GF-D8 (cell line): ENCODE results near the gene ANKIB1.
"Not testable (repeated sequence)": the region's sequence is repeated elsewhere in the genome, so short reads cannot be mapped to it uniquely, and the experiment has no call there.

Source experiments
- DNase-seq: peaks from one replicate; lab custom pipeline; 2025; lab: John Stamatoyannopoulos, UW

ANKIB1 gene

GRCh38 chr7:92410162-92410561 is 164.4 kb downstream of the ANKIB1 start:
- not testable (repeated sequence) for DNase-seq

- DNase-seq = no peak
These were observed 167.0 kb downstream of the ANKIB1 start for GRCh38 chr7:92412745-92413144.

- no peak for DNase-seq
These were observed 167.8 kb downstream of the ANKIB1 start for GRCh38 chr7:92413550-92413949.

GRCh38 chr7:92415225-92415624 is 169.5 kb downstream of the ANKIB1 start:
- no peak for DNase-seq

GRCh38 chr7:92417913-92418312 is 172.1 kb downstream of the ANKIB1 start:
- DNase-seq = no peak

GRCh38 chr7:92421676-92422435 is 176.1 kb downstream of the ANKIB1 start:
- DNase-seq = peak; percentile 33

- DNase-seq = no peak
These were observed 177.2 kb downstream of the ANKIB1 start for GRCh38 chr7:92422926-92423325.

- no peak for DNase-seq
These were observed 177.9 kb downstream of the ANKIB1 start for GRCh38 chr7:92423710-92424131.

GRCh38 chr7:92425311-92425947 is 179.7 kb downstream of the ANKIB1 start:
- no peak for DNase-seq

- DNase-seq = no peak
These were observed 181.4 kb downstream of the ANKIB1 start for GRCh38 chr7:92427193-92427592.

GRCh38 chr7:92432299-92432946 is 186.6 kb downstream of the ANKIB1 start:
- DNase-seq = no peak

GRCh38 chr7:92433019-92433418 is 187.2 kb downstream of the ANKIB1 start:
- DNase-seq = no peak

GRCh38 chr7:92435542-92435941 is 189.8 kb downstream of the ANKIB1 start:
- no peak for DNase-seq

GRCh38 chr7:92436612-92437445 is 191.1 kb downstream of the ANKIB1 start:
- DNase-seq = no peak

- no peak for DNase-seq
These were observed 192.2 kb downstream of the ANKIB1 start for GRCh38 chr7:92437956-92438491.

GRCh38 chr7:92442720-92443119 is 196.9 kb downstream of the ANKIB1 start:
- DNase-seq = peak; percentile 45

GRCh38 chr7:92446869-92447344 is 201.1 kb downstream of the ANKIB1 start:
- DNase-seq = no peak

- peak; percentile 76 for DNase-seq
These were observed 201.8 kb downstream of the ANKIB1 start, which contains the start of gene GATAD1 for GRCh38 chr7:92447345-92448204. Gene GATAD1, plus strand, starts transcription at chr7:92447482. Its CDS starts 248 bp downstream, at chr7:92447730.

- DNase-seq = peak; percentile 80
These were observed 202.5 kb downstream of the ANKIB1 start for GRCh38 chr7:92448205-92448747.
